GM12878 (cell line): ENCODE measurements around the gene CEP128. TPM values are rescaled to one million over a fixed set of nuclear protein-coding genes. Genes with fewer than 3 reads are reported as not detected.

Experiments
- ATAC-seq: fragments of 200-7000 bp; cut with Tn5 transposase; 3 replicates; pipeline ENCODE4 v1.9.1; 2020; ENCODE audit warnings: mild to moderate bottlenecking, moderate library complexity
- BruUV-seq: library from RNA; stranded (reverse); fragments of 400-500 nt; replicated peaks from 2 replicates; lab custom pipeline; 2021; lab: Mats Ljungman, UMichigan
- CTCF ChIA-PET: fragments of 300-600 bp; sonication (Branson Sonifier 250); formaldehyde crosslinking; extraction: SDS; loops from one replicate; lab custom pipeline; 2021; ENCODE audit warnings: inconsistent platforms; lab: Yijun Ruan, JAX
- POLR2A ChIA-PET: fragments of 350-600 bp; formaldehyde crosslinking; extraction: SDS; loops from one replicate; lab custom pipeline; 2021; ENCODE audit warnings: inconsistent platforms; lab: Charles Lee
- RAD21 ChIA-PET: fragments of 300-600 bp; sonication (Branson Sonifier 250); formaldehyde crosslinking; loops from one replicate; lab custom pipeline; 2023; ENCODE audit warnings: antibody characterized with exemption; ENCODE audit not compliant: unreplicated experiment; lab: Charles Lee
- SMC1A ChIA-PET: fragments of 300-600 bp; sonication (Branson Sonifier 250); formaldehyde crosslinking; loops from one replicate; lab custom pipeline; 2023; ENCODE audit not compliant: unreplicated experiment, uncharacterized antibody; lab: Charles Lee
- DNase-seq: peaks from one replicate; pipeline ENCODE4 v3.0.0-alpha.2; 2011; ENCODE audit warnings: low read depth, low spot score
- FAIRE-seq: peaks from 3 replicates; lab custom pipeline; 2011; peaks lifted over from hg19 to GRCh38; lab: Jason Lieb, UNC
- H2AFZ ChIP-seq: 2 replicates; pipeline ENCODE4 v1.6.0; 2011; ENCODE audit warnings: low read depth, low read length, control low read depth; ENCODE audit not compliant: control insufficient read depth
- H3K27ac ChIP-seq: 2 replicates; pipeline ENCODE4 v1.5.1; 2011; ENCODE audit warnings: control low read depth; ENCODE audit not compliant: control insufficient read depth, insufficient read depth
- H3K27me3 ChIP-seq, 2 experiments: replicated peaks in 1 of 2; 2 replicates each; pipeline versions ENCODE4 v1.6.0 to v1.6.1; 2011; ENCODE audit warnings: low read length in 1 of 2; ENCODE audit not compliant: control insufficient read depth in 2 of 2, insufficient read depth in 2 of 2
- H3K36me3 ChIP-seq, 2 experiments: 2 replicates each; pipeline ENCODE4 v1.5.1; 2011; ENCODE audit warnings: low read length in 1 of 2; ENCODE audit not compliant: control insufficient read depth in 2 of 2, insufficient read depth in 2 of 2
- H3K4me1 ChIP-seq: 2 replicates; pipeline ENCODE4 v1.6.1; 2011; ENCODE audit warnings: mild to moderate bottlenecking, low read length, moderate library complexity, mixed read lengths; ENCODE audit not compliant: control insufficient read depth, insufficient read depth
- H3K4me2 ChIP-seq: 2 replicates; pipeline ENCODE4 v1.6.0; 2011; ENCODE audit warnings: control low read depth; ENCODE audit not compliant: control insufficient read depth, insufficient read depth
- H3K4me3 ChIP-seq: fragments of 200-600 bp; sonication (generic); 2 replicates; pipeline ENCODE4 v1.5.1; 2016
- H3K79me2 ChIP-seq: 2 replicates; pipeline ENCODE4 v1.6.0; 2011; ENCODE audit warnings: low read length; ENCODE audit not compliant: control insufficient read depth, insufficient read depth
- H3K9ac ChIP-seq: 2 replicates; pipeline ENCODE4 v1.8.0; 2011; ENCODE audit warnings: low read length, control low read depth, mixed read lengths; ENCODE audit not compliant: control insufficient read depth, insufficient read depth
- H3K9me3 ChIP-seq: replicated peaks from 3 replicates; pipeline ENCODE4 v1.5.1; 2011; ENCODE audit warnings: mild to moderate bottlenecking, low read length; ENCODE audit not compliant: control insufficient read depth, insufficient read depth
- H4K20me1 ChIP-seq: 2 replicates; pipeline ENCODE4 v1.6.0; 2011; ENCODE audit not compliant: control insufficient read depth, insufficient read depth
- CBX3 ChIP-seq: fragments of 200-600 bp; sonication (generic); IDR thresholded peaks from 2 replicates; pipeline ENCODE4 v1.6.1; 2016; ENCODE audit warnings: low read depth, borderline replicate concordance
- CEBPZ ChIP-seq: fragments of 150-350 bp; IDR thresholded peaks from 2 replicates; pipeline ENCODE4 v1.6.1; 2016; ENCODE audit warnings: low read depth, low read length
- ETV6 ChIP-seq, 2 experiments: fragments of 450-650 bp in 1 of 2; IDR thresholded peaks in 1 of 2; conservative IDR thresholded peaks in 1 of 2; 2 replicates each; pipeline ENCODE4 v1.6.1; 2014; ENCODE audit warnings: antibody characterized with exemption in 1 of 2, borderline replicate concordance in 1 of 2, low read depth in 1 of 2, mild to moderate bottlenecking in 1 of 2, moderate library complexity in 1 of 2
- KLF5 ChIP-seq: fragments of 450-650 bp; IDR thresholded peaks from 2 replicates; pipeline ENCODE4 v1.6.1; 2014; ENCODE audit warnings: mild to moderate bottlenecking; ENCODE audit not compliant: partially characterized antibody
- MLLT1 ChIP-seq: fragments of 450-650 bp; IDR thresholded peaks from 2 replicates; pipeline ENCODE4 v1.6.1; 2016; ENCODE audit warnings: mild to moderate bottlenecking
- NFIC ChIP-seq: IDR thresholded peaks from 2 replicates; pipeline ENCODE4 v1.6.1; 2012; ENCODE audit warnings: low read depth, mild to moderate bottlenecking, inconsistent platforms, low read length, moderate library complexity
- NFYB ChIP-seq: IDR thresholded peaks from 2 replicates; pipeline ENCODE4 v1.6.1; 2011; ENCODE audit warnings: low read depth, mild to moderate bottlenecking, low read length, improper control_type of control experiment, moderate library complexity; ENCODE audit not compliant: insufficient read depth
- SMAD1 ChIP-seq: fragments of 450-650 bp; IDR thresholded peaks from 2 replicates; pipeline ENCODE4 v1.6.1; 2018; ENCODE audit warnings: mild to moderate bottlenecking, low read depth; ENCODE audit not compliant: partially characterized antibody
- SPI1 ChIP-seq: IDR thresholded peaks from 2 replicates; pipeline ENCODE4 v1.6.1; 2011; ENCODE audit warnings: low read depth, mild to moderate bottlenecking, low read length, moderate library complexity, borderline replicate concordance; ENCODE audit not compliant: insufficient read depth
- SUZ12 ChIP-seq: fragments of 200-600 bp; sonication (generic); IDR thresholded peaks from one replicate; pipeline ENCODE4 v1.6.1; 2018; ENCODE audit warnings: antibody characterized with exemption, mild to moderate bottlenecking; ENCODE audit not compliant: unreplicated experiment
- USF2 ChIP-seq: IDR thresholded peaks from 2 replicates; pipeline ENCODE4 v1.6.1; 2011; ENCODE audit warnings: low read depth, low read length, improper control_type of control experiment, borderline replicate concordance
- ZBTB40 ChIP-seq: fragments of 450-650 bp; IDR thresholded peaks from 2 replicates; pipeline ENCODE4 v1.6.1; 2016; ENCODE audit warnings: mild to moderate bottlenecking, moderate library complexity, borderline replicate concordance
- WGBS: methylation state at CpG from one replicate; pipeline ENCODE4 v1.1.6; 2016; ENCODE audit warnings: low lambda C conversion rate; ENCODE audit not compliant: insufficient replicate concordance, insufficient coverage; ENCODE audit errors: missing lambda C conversion rate; 5-methylcytosine and 5-hydroxymethylcytosine counted together
- in situ Hi-C: fragments of 300-500 bp; cut with MboI; formaldehyde crosslinking; loops from 9 replicates; pipeline ENCODE4 v1.14.3; 2018; ENCODE audit warnings: mixed read lengths
- intact Hi-C: fragments of 100-400 bp; cut with micrococcal nuclease; formaldehyde crosslinking; loops from one replicate; pipeline ENCODE4 v1.14.2; 2022; ENCODE audit not compliant: unreplicated experiment
- polyA plus RNA-seq, 11 experiments: library from polyadenylated mRNA; depleted of rRNA in 4 of 11; unstranded in 6 of 11; stranded (reverse) in 5 of 11; fragments of >200 nt; fragmentation: Nextera tagmentation in 4 of 11; fragmentation: Illumina TruSeq in 1 of 11; extraction: Ambion mirVana in 4 of 11; extraction: Trizol in 1 of 11; gene quantifications; 1 replicate in 1 of 11; 2 replicates in 10 of 11; pipeline versions ENCODE4 v1.2.1 to v1.2.3, GENCODE V29; 2011 to 2016; ENCODE audit warnings: inconsistent platforms in 2 of 11, missing spikeins in 2 of 11, low read depth in 1 of 11
- total RNA-seq, 4 experiments: library from RNA; depleted of rRNA in 3 of 4; stranded (reverse); fragments of >200 nt in 3 of 4; fragmentation: Illumina TruSeq in 1 of 4; extraction: Trizol in 1 of 4; gene quantifications; 2 replicates each; pipeline versions ENCODE4 v1.2.1 to v1.2.3, GENCODE V29; 2013 to 2021

Gene CEP128
- total and polyA plus RNA-seq, 10 of the 15 experiments (the other 5 are each of a cell fraction or from before 2014, with no cell fraction given), result 1.1 to 6.7 (median 3.4) TPM

GRCh38 chr14:80585506-80585835 lies 356.1 kb downstream of the CEP128 start:
- WGBS, result 82% methylated on average over 1 of the region's 1 CpG
- Histone ChIP-seq H3K4me1 (peaks cover 9% of the 10 kb centered on the region; the same call in 1 of the 2 replicates), H3K9ac (no peak overlapping the region), H3K9me3 (peaks cover 2% of the 10 kb centered on the region; the same call in 1 of the 3 replicates), H3K27me3 (no peaks in the 10 kb centered on the region), H3K4me3 (no peak overlapping the region), H3K4me2 (no peak overlapping the region), H4K20me1 (no peaks in the 10 kb centered on the region), H3K79me2 (no peaks in the 10 kb centered on the region), H2AFZ (no peak overlapping the region), H3K27ac (no peak overlapping the region), H3K36me3 (no peaks in the 10 kb centered on the region)
- in situ Hi-C loops (no loop called here), intact Hi-C loops (loop anchor here (5.0 kb wide), 2 partner anchors 262 to 373 kb away; partner anchors contain the start of gene DIO2)
- ChIA-PET RAD21 (interaction anchor here (0.7 to 1.9 kb wide), 2 partner anchors 372 to 381 kb away, joined by 3 to 4 read pairs; no protein-coding TSS in a partner anchor), CTCF (interaction anchor here (1.3 to 2.0 kb wide), 2 partner anchors 372 to 526 kb away, joined by 3 to 34 read pairs; no protein-coding TSS in a partner anchor), POLR2A (no interaction called here), SMC1A (interaction anchor here (0.9 to 2.5 kb wide), 2 partner anchors 10 to 372 kb away, joined by 3 to 12 read pairs; no protein-coding TSS in a partner anchor)
- FAIRE-seq (no peak), DNase-seq (no peak), ATAC-seq (no peak)
- no peak for TF ChIP-seq USF2
- no peak for TF ChIP-seq SPI1
- TF ChIP-seq MLLT1, result no peak
- TF ChIP-seq NFYB, result no peak
- TF ChIP-seq CBX3, result no peak
- no peak for TF ChIP-seq ETV6 (conservative IDR thresholded peaks at IDR 0.05 in 1 of 2, IDR thresholded peaks at IDR 0.05 in 1 of 2; ENCODE audit: borderline replicate concordance in 1 of 2, low read depth in 1 of 2)
- TF ChIP-seq CEBPZ, result no peak
- TF ChIP-seq KLF5, result no peak
- TF ChIP-seq NFIC, result no peak
- no peak for TF ChIP-seq SUZ12
- TF ChIP-seq ZBTB40, result no peak
- no peak for TF ChIP-seq SMAD1
- no TSS peak for BruUV-seq
